Stimulated activated naive CD8-positive, alpha-beta T cell treated with anti-CD3 and anti-CD28 coated beads, Interleukin-15, Interleukin-2, amounts not matched to agents 100 ng/mL and 50 ng/mL, for 24 hours (primary cell): ENCODE measurements around the gene ZNF839.
A peak's percentile ranks its signal among the peaks of the same experiment; 100 is the strongest.
"Not testable (repeated sequence)": the region's sequence is repeated elsewhere in the genome, so short reads cannot be mapped to it uniquely, and the experiment has no call there.

ENCODE experiments used
- H3K27ac Mint-ChIP-seq: one replicate; pipeline ENCODE4 v1.8.0; 2021; ENCODE audit warnings: mild to moderate bottlenecking, mixed read lengths
- H3K27me3 Mint-ChIP-seq: one replicate; pipeline ENCODE4 v1.8.0; 2021; ENCODE audit warnings: mixed read lengths
- H3K36me3 Mint-ChIP-seq: one replicate; pipeline ENCODE4 v1.8.0; 2021; ENCODE audit warnings: low read depth, mixed read lengths
- H3K4me1 Mint-ChIP-seq: one replicate; pipeline ENCODE4 v1.8.0; 2021; ENCODE audit warnings: low read depth, mixed read lengths
- H3K4me3 Mint-ChIP-seq: one replicate; pipeline ENCODE4 v1.8.0; 2021; ENCODE audit warnings: mild to moderate bottlenecking, mixed read lengths
- H3K9me3 Mint-ChIP-seq: one replicate; pipeline ENCODE4 v1.8.0; 2021; ENCODE audit warnings: mixed read lengths

Gene ZNF839

GRCh38 chr14:102320671-102321455, 1.3 kb downstream of the ZNF839 start:
- Mint-ChIP-seq H3K4me3 (peak overlapping the region; percentile 93), H3K27ac (peak overlapping the region; percentile 93), H3K36me3 (no peaks in the 10 kb centered on the region), H3K4me1 (peaks cover 52% of the 10 kb centered on the region), H3K9me3 (no peaks in the 10 kb centered on the region), H3K27me3 (no peaks in the 10 kb centered on the region)

- no peaks in the 10 kb centered on the region for H3K9me3 Mint-ChIP-seq
- H3K27ac Mint-ChIP-seq = no peak overlapping the region
- H3K27me3 Mint-ChIP-seq = no peaks in the 10 kb centered on the region
- peaks cover 5% of the 10 kb centered on the region for H3K36me3 Mint-ChIP-seq
- no peak overlapping the region for H3K4me3 Mint-ChIP-seq
- peaks cover 43% of the 10 kb centered on the region for H3K4me1 Mint-ChIP-seq
Observed at GRCh38 chr14:102321456-102322422, 2.2 kb downstream of the ZNF839 start.

GRCh38 chr14:102323102-102323501, 3.6 kb downstream of the ZNF839 start:
- Mint-ChIP-seq H3K4me3 (no peak overlapping the region), H3K27me3 (no peaks in the 10 kb centered on the region), H3K4me1 (peaks cover 30% of the 10 kb centered on the region), H3K27ac (no peak overlapping the region), H3K9me3 (no peaks in the 10 kb centered on the region), H3K36me3 (peaks cover 5% of the 10 kb centered on the region)

GRCh38 chr14:102325791-102326345, 6.3 kb downstream of the ZNF839 start:
- no peak overlapping the region for H3K4me3 Mint-ChIP-seq
- H3K27ac Mint-ChIP-seq = no peak overlapping the region
- peaks cover 13% of the 10 kb centered on the region for H3K36me3 Mint-ChIP-seq
- H3K27me3 Mint-ChIP-seq = no peaks in the 10 kb centered on the region
- no peaks in the 10 kb centered on the region for H3K9me3 Mint-ChIP-seq
- H3K4me1 Mint-ChIP-seq = peaks cover 8% of the 10 kb centered on the region

GRCh38 chr14:102326583-102326982, 7.0 kb downstream of the ZNF839 start:
- Mint-ChIP-seq H3K36me3 (peaks cover 13% of the 10 kb centered on the region), H3K4me1 (peaks cover under 1% of the 10 kb centered on the region), H3K27ac (no peak overlapping the region), H3K27me3 (no peaks in the 10 kb centered on the region), H3K9me3 (no peaks in the 10 kb centered on the region), H3K4me3 (no peak overlapping the region)

- peaks cover 23% of the 10 kb centered on the region for H3K36me3 Mint-ChIP-seq
- H3K27me3 Mint-ChIP-seq, H3K4me1 Mint-ChIP-seq, H3K9me3 Mint-ChIP-seq, H3K27ac Mint-ChIP-seq, H3K4me3 Mint-ChIP-seq: not testable (repeated sequence)
Observed at GRCh38 chr14:102329381-102329780, 9.8 kb downstream of the ZNF839 start.

GRCh38 chr14:102330806-102331205, 11.3 kb downstream of the ZNF839 start:
- Mint-ChIP-seq H3K4me1 (no peaks in the 10 kb centered on the region), H3K36me3 (peaks cover 31% of the 10 kb centered on the region), H3K27me3 (no peaks in the 10 kb centered on the region), H3K27ac (no peak overlapping the region), H3K4me3 (no peak overlapping the region), H3K9me3 (no peaks in the 10 kb centered on the region)

GRCh38 chr14:102333390-102333789, 13.8 kb downstream of the ZNF839 start:
- Mint-ChIP-seq H3K36me3 (peaks cover 40% of the 10 kb centered on the region), H3K4me1 (no peaks in the 10 kb centered on the region), H3K27ac (no peak overlapping the region), H3K4me3 (no peak overlapping the region), H3K9me3 (no peaks in the 10 kb centered on the region), H3K27me3 (no peaks in the 10 kb centered on the region)

- H3K4me1 Mint-ChIP-seq = no peaks in the 10 kb centered on the region
- no peaks in the 10 kb centered on the region for H3K27me3 Mint-ChIP-seq
- H3K9me3 Mint-ChIP-seq = no peaks in the 10 kb centered on the region
- H3K36me3 Mint-ChIP-seq = peaks cover 41% of the 10 kb centered on the region
- no peak overlapping the region for H3K27ac Mint-ChIP-seq
- H3K4me3 Mint-ChIP-seq = no peak overlapping the region
Observed at GRCh38 chr14:102333795-102334705, 14.5 kb downstream of the ZNF839 start.

GRCh38 chr14:102335163-102335562, 15.6 kb downstream of the ZNF839 start:
- Mint-ChIP-seq H3K27me3 (no peaks in the 10 kb centered on the region), H3K36me3 (peaks cover 41% of the 10 kb centered on the region)

GRCh38 chr14:102338724-102339123, 19.2 kb downstream of the ZNF839 start:
- Mint-ChIP-seq H3K27ac (no peak overlapping the region), H3K36me3 (peaks cover 47% of the 10 kb centered on the region), H3K4me1 (no peaks in the 10 kb centered on the region), H3K9me3 (no peaks in the 10 kb centered on the region), H3K4me3 (no peak overlapping the region), H3K27me3 (no peaks in the 10 kb centered on the region)

More at GRCh38 chr14:102335163-102335562, 15.6 kb downstream of the ZNF839 start:
- Mint-ChIP-seq H3K27ac (no peak overlapping the region), H3K4me1 (no peaks in the 10 kb centered on the region), H3K9me3 (no peaks in the 10 kb centered on the region), H3K4me3 (no peak overlapping the region)

- no peak overlapping the region for H3K27ac Mint-ChIP-seq
- peaks cover 44% of the 10 kb centered on the region for H3K36me3 Mint-ChIP-seq
Observed at GRCh38 chr14:102341566-102341965, 22.0 kb downstream of the ZNF839 start.

GRCh38 chr14:102342238-102342637, 22.7 kb downstream of the ZNF839 start:
- Mint-ChIP-seq H3K4me1 (no peaks in the 10 kb centered on the region), H3K9me3 (no peaks in the 10 kb centered on the region), H3K27ac (no peak overlapping the region), H3K36me3 (peaks cover 49% of the 10 kb centered on the region), H3K4me3 (no peak overlapping the region), H3K27me3 (no peaks in the 10 kb centered on the region)

More at GRCh38 chr14:102341566-102341965, 22.0 kb downstream of the ZNF839 start:
- Mint-ChIP-seq H3K4me1 (no peaks in the 10 kb centered on the region), H3K27me3 (no peaks in the 10 kb centered on the region), H3K9me3 (no peaks in the 10 kb centered on the region), H3K4me3 (no peak overlapping the region)

- no peaks in the 10 kb centered on the region for H3K27me3 Mint-ChIP-seq
- H3K4me1 Mint-ChIP-seq = no peaks in the 10 kb centered on the region
- H3K4me3 Mint-ChIP-seq = no peak overlapping the region
- no peaks in the 10 kb centered on the region for H3K9me3 Mint-ChIP-seq
- no peak overlapping the region for H3K27ac Mint-ChIP-seq
- peaks cover 51% of the 10 kb centered on the region for H3K36me3 Mint-ChIP-seq
Observed at GRCh38 chr14:102344084-102344483, 24.5 kb downstream of the ZNF839 start.
